ENCODE results near the gene TMEM258. TPM values are rescaled to one million over a fixed set of nuclear protein-coding genes. Genes with fewer than 3 reads are reported as not detected.
A peak's percentile ranks its signal among the peaks of the same experiment; 100 is the strongest.

The TMEM258 gene
- total and polyA plus RNA-seq, 4 donors = 73.2 to 213 (median 136) TPM

DNA sequence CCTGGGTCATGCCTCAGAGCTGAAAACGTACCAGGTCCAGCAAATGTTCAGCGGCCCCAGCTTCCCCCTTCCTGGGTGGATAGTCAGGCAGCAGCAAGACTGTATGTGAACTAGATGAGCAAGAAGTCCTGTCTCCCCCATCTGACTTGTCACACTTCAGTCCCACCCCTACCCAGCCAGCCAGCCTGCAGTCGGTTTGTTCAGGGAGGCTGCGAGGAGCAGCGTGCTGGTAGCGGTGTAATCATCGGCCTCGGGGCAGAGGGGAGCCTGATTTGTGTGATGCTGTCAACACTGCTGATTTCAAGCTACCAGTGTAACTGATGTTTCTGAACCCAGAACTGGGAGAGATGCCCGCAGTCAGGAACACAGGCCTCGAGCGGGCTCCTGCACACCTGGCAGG, 9.6 kb downstream of the TMEM258 start:
- DNase-seq (no peak), ATAC-seq (ENCODE audit: low FRiP score) (no peak)
- intact Hi-C loops (cut with DNase I) = no loop called here
- Histone ChIP-seq H3K4me1 (ENCODE audit: control insufficient read depth in 1 of 2, insufficient read depth in 2 of 2, low read length in 2 of 2) (no peaks in the 10 kb centered on the region), H3K9me3 (ENCODE audit: control insufficient read depth, low read length) (no peaks in the 10 kb centered on the region), H3K4me3 (ENCODE audit: low read length in 2 of 2) (no peak overlapping the region), H3K36me3 (ENCODE audit: control insufficient read depth in 1 of 2, insufficient read depth in 2 of 2, low read length in 1 of 2) (peaks cover 0 to 2% of the 10 kb centered on the region in 2 donors), H3K27me3 (ENCODE audit: control insufficient read depth in 1 of 2, insufficient read depth in 2 of 2, low read length in 1 of 2) (no peaks in the 10 kb centered on the region), H3K27ac (ENCODE audit: low read depth in 1 of 2, low read length in 2 of 2) (no peak overlapping the region)
- WGBS, 2 donors = 76 to 77% methylated on average over 11 of the region's 11 CpGs

DNA sequence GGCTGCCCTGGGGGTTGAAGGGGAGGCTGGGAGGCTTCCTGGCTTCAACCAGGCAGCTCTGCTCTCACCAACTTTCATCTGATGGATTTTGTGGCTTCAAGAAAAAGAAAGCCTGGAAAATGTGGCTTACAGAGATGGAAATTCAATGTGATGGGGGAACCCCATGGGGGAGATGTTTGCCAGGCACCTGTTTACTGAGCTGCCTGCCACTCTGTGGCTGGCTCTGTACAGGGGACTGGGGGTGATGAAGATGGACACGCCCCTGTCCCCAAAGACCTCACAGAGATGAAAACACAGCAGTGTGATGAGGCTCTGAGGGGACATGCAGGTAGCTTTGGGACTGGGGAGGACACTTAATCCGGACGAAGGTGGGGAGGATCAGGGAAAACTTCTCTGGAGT, 10.1 kb downstream of the TMEM258 start:
- intact Hi-C loops (cut with DNase I) = no loop called here
- H3K36me3 ChIP-seq (ENCODE audit: control insufficient read depth in 1 of 2, insufficient read depth in 2 of 2, low read length in 1 of 2) = peaks cover 0 to 2% of the 10 kb centered on the region in 2 donors
- 86 to 87% methylated on average over 3 of the region's 3 CpGs for WGBS, 2 donors
- H3K9me3 ChIP-seq (ENCODE audit: control insufficient read depth, low read length) = no peaks in the 10 kb centered on the region
- H3K4me1 ChIP-seq (ENCODE audit: control insufficient read depth in 1 of 2, insufficient read depth in 2 of 2, low read length in 2 of 2) = no peaks in the 10 kb centered on the region
- no peak overlapping the region for H3K27ac ChIP-seq (ENCODE audit: low read depth in 1 of 2, low read length in 2 of 2)
- no peak overlapping the region for H3K4me3 ChIP-seq (ENCODE audit: low read length in 2 of 2)
- ATAC-seq (ENCODE audit: low FRiP score) = no peak
- no peak for DNase-seq
- no peaks in the 10 kb centered on the region for H3K27me3 ChIP-seq (ENCODE audit: control insufficient read depth in 1 of 2, insufficient read depth in 2 of 2, low read length in 1 of 2)

DNA sequence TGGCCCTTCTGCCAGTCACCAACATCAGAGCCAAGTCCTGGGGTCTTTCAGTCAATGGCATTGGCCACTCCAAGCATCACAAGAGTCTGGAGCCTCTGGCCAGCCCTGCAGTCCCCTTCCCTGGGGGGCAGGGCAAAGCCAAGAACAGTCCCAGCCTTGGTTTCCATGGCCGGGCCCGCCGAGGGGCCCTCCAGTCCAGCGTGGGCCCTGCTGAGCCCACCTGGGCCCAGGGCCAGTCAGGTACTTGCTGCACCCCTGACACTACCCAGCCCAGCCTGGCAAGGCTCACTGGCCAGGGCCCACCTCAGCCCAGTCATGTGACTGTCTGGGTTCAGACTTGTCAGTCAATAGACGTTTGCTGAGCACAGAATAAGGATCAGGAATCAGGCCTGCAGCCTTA, 10.8 kb downstream of the TMEM258 start:
- no peaks in the 10 kb centered on the region for H3K4me1 ChIP-seq (ENCODE audit: control insufficient read depth in 1 of 2, insufficient read depth in 2 of 2, low read length in 2 of 2)
- no peaks in the 10 kb centered on the region for H3K27me3 ChIP-seq (ENCODE audit: control insufficient read depth in 1 of 2, insufficient read depth in 2 of 2, low read length in 1 of 2)
- WGBS, 2 donors = 68 to 75% methylated on average over 5 of the region's 5 CpGs
- ATAC-seq (ENCODE audit: low FRiP score) (no peak), DNase-seq (no peak)
- H3K36me3 ChIP-seq (ENCODE audit: control insufficient read depth in 1 of 2, insufficient read depth in 2 of 2, low read length in 1 of 2) = no peaks in the 10 kb centered on the region
- intact Hi-C loops (cut with DNase I) = no loop called here
- no peaks in the 10 kb centered on the region for H3K9me3 ChIP-seq (ENCODE audit: control insufficient read depth, low read length)
- H3K27ac ChIP-seq (ENCODE audit: low read depth in 1 of 2, low read length in 2 of 2) = no peak overlapping the region
- no peak overlapping the region for H3K4me3 ChIP-seq (ENCODE audit: low read length in 2 of 2)

DNA sequence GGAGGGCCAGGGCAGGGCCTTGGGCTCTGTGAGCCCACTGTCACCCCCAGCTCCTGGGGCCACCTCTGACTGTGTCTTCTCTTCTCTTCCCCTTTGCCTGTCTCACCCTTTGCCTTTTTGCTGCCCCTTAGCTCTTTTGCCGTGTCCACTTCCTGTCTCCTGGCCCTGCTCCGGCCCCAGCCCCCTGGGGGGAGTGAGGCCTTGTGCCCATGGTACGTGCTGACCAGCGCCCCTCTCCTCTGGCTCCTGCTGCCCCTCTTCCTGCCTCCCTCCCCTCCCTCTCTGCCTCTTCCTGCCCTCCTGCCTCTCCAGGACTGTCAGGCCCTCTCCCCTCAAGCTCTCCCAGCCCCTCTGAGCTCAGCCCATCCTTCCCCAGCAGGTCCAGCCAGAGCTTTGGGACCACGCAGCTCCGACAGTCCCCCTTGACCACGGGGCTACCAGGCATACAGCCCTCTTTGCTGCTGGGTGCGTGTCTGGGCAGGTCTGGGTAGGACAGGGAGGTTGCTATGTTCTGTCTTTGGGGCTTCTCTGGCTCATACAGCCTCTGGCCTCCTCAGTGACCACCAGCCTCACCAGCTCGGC, 11.7 kb downstream of the TMEM258 start:
- Histone ChIP-seq H3K27ac (ENCODE audit: low read depth in 1 of 2, low read length in 2 of 2) (no peak overlapping the region), H3K4me3 (ENCODE audit: low read length in 2 of 2) (no peak overlapping the region), H3K27me3 (ENCODE audit: control insufficient read depth in 1 of 2, insufficient read depth in 2 of 2, low read length in 1 of 2) (no peaks in the 10 kb centered on the region), H3K9me3 (ENCODE audit: control insufficient read depth, low read length) (no peaks in the 10 kb centered on the region), H3K36me3 (ENCODE audit: control insufficient read depth in 1 of 2, insufficient read depth in 2 of 2, low read length in 1 of 2) (no peaks in the 10 kb centered on the region), H3K4me1 (ENCODE audit: control insufficient read depth in 1 of 2, insufficient read depth in 2 of 2, low read length in 2 of 2) (no peaks in the 10 kb centered on the region)
- no peak for DNase-seq
- intact Hi-C loops (cut with DNase I) = no loop called here
- ATAC-seq (ENCODE audit: low FRiP score) = no peak
- 81 to 84% methylated on average over 8 to 9 of the region's 9 CpGs for WGBS, 2 donors

DNA sequence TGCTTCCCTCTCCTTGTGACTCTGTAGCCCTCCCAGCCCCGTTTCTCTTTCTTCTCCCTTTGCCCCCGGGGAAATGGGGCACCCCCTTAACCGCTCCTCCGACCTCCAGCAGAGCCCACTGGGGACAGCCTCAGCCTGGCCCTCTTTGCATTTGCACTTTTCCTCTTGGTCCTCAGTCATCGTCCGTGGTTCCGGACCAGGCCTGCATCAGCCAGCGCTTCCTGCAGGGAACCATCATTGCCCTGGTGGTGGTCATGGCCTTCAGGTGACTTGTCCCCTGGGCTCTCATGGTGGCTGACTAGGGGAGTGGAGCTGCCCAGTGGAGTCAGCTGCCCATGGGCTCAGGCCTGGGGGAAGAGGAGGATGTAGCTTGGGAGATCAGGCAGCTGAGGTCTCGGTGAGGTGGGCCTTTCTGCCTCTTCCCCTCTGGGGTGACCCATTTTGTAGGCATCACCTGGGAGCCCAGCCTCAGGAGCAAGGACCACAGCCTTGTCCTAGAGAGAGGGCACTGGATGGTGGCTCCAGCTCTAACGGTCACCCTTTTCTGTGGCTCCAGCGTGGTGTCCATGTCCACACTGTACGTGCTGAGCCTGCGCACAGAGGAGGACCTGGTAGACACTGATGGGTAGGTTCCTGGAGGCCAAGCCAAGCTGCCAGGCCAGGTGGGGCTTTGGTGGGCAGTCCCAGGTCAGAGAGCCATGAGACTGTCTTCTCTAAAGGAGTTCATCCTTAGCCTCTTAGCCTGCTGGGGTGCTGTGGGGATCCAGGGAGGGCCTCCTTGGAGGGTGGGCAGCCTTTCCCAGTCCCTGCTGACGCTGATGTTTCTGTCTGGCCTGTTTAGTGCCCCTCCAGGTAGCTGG, 12.5 kb downstream of the TMEM258 start:
- Histone ChIP-seq H3K27ac (ENCODE audit: low read depth in 1 of 2, low read length in 2 of 2) (no peak overlapping the region), H3K27me3 (ENCODE audit: control insufficient read depth in 1 of 2, insufficient read depth in 2 of 2, low read length in 1 of 2) (no peaks in the 10 kb centered on the region), H3K36me3 (ENCODE audit: control insufficient read depth in 1 of 2, insufficient read depth in 2 of 2, low read length in 1 of 2) (no peaks in the 10 kb centered on the region), H3K4me3 (ENCODE audit: low read length in 2 of 2) (no peak overlapping the region), H3K9me3 (ENCODE audit: control insufficient read depth, low read length) (no peaks in the 10 kb centered on the region), H3K4me1 (ENCODE audit: control insufficient read depth in 1 of 2, insufficient read depth in 2 of 2, low read length in 2 of 2) (no peaks in the 10 kb centered on the region)
- intact Hi-C loops (cut with DNase I) = no loop called here
- 84 to 89% methylated on average over 14 of the region's 14 CpGs for WGBS, 2 donors
- no peak for DNase-seq
- no peak for ATAC-seq (ENCODE audit: low FRiP score)

DNA sequence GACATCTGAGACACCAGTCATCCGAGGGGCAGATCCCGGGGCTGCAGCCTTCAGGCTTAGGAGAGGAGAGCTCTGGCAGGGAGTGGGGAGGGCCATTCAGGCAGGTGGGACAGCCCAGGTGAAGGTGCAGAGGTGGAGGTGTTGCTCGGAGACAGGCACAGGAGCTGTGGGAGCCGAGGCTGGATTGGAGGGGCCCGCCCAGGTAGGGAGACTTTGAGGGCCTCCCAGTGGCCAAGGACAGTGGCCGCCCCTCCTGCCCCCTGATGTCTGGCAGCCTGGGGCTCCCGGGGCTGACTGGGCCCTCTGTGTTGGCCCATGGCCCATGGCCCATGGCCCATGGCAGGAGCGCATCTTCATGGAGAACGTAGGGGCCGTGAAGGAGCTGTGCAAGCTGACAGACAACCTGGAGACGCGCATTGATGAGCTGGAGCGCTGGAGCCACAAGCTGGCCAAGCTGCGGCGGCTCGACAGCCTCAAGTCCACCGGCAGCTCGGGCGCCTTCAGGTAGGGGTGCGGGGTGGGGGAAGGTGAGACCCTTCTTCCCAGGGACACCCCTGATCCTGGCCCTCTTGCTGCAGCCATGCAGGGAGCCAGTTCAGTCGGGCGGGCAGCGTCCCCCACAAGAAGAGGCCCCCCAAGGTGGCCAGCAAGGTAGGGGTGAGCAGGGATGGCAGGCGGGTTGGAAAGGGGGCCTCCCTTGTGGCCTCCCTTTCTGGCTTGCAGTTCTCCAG, 13.3 kb downstream of the TMEM258 start:
- DNase-seq (no peak), ATAC-seq (ENCODE audit: low FRiP score) (no peak)
- Histone ChIP-seq H3K4me1 (ENCODE audit: control insufficient read depth in 1 of 2, insufficient read depth in 2 of 2, low read length in 2 of 2) (no peaks in the 10 kb centered on the region), H3K27me3 (ENCODE audit: control insufficient read depth in 1 of 2, insufficient read depth in 2 of 2, low read length in 1 of 2) (no peaks in the 10 kb centered on the region), H3K36me3 (ENCODE audit: control insufficient read depth in 1 of 2, insufficient read depth in 2 of 2, low read length in 1 of 2) (no peaks in the 10 kb centered on the region), H3K4me3 (ENCODE audit: low read length in 2 of 2) (no peak overlapping the region), H3K9me3 (ENCODE audit: control insufficient read depth, low read length) (no peaks in the 10 kb centered on the region), H3K27ac (ENCODE audit: low read depth in 1 of 2, low read length in 2 of 2) (no peak overlapping the region)
- WGBS, 2 donors = 85 to 86% methylated on average over 22 to 24 of the region's 24 CpGs
- intact Hi-C loops (cut with DNase I) = no loop called here

DNA sequence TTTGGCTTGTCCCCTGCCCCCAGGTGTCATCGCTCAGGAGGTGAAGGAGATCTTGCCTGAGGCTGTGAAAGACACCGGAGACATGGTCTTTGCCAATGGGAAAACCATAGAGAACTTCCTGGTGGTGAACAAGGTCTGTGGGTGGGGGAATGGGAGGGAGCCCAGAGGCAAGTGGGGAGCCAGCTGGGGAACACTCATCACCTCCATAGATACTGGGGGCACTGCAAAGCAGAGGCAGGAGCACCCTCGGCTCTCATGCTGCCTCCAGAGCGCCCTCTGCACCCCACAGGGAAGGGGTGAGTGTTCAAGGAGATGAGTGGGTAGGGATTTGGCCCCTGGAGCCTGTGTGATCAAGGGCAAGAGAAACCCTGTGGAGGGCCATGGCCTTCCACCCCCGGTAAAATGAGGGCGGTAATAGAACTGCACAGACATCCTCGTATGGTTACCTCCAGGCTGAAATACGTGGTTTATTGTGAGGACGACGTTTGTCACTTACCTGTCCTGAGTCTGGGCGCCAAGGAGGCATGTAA, 14.0 kb downstream of the TMEM258 start:
- DNase-seq = no peak
- H3K4me1 ChIP-seq (ENCODE audit: control insufficient read depth in 1 of 2, insufficient read depth in 2 of 2, low read length in 2 of 2) = no peaks in the 10 kb centered on the region
- H3K4me3 ChIP-seq (ENCODE audit: low read length in 2 of 2) = no peak overlapping the region
- whole genome bisulfite sequencing, 2 donors = 85 to 89% methylated on average over 11 of the region's 11 CpGs
- no peak for ATAC-seq (ENCODE audit: low FRiP score)
- no peak overlapping the region for H3K27ac ChIP-seq (ENCODE audit: low read depth in 1 of 2, low read length in 2 of 2)
- H3K27me3 ChIP-seq (ENCODE audit: control insufficient read depth in 1 of 2, insufficient read depth in 2 of 2, low read length in 1 of 2) = no peaks in the 10 kb centered on the region
- intact Hi-C loops (cut with DNase I) = no loop called here
- H3K36me3 ChIP-seq (ENCODE audit: control insufficient read depth in 1 of 2, insufficient read depth in 2 of 2, low read length in 1 of 2) = no peaks in the 10 kb centered on the region
- no peaks in the 10 kb centered on the region for H3K9me3 ChIP-seq (ENCODE audit: control insufficient read depth, low read length)

DNA sequence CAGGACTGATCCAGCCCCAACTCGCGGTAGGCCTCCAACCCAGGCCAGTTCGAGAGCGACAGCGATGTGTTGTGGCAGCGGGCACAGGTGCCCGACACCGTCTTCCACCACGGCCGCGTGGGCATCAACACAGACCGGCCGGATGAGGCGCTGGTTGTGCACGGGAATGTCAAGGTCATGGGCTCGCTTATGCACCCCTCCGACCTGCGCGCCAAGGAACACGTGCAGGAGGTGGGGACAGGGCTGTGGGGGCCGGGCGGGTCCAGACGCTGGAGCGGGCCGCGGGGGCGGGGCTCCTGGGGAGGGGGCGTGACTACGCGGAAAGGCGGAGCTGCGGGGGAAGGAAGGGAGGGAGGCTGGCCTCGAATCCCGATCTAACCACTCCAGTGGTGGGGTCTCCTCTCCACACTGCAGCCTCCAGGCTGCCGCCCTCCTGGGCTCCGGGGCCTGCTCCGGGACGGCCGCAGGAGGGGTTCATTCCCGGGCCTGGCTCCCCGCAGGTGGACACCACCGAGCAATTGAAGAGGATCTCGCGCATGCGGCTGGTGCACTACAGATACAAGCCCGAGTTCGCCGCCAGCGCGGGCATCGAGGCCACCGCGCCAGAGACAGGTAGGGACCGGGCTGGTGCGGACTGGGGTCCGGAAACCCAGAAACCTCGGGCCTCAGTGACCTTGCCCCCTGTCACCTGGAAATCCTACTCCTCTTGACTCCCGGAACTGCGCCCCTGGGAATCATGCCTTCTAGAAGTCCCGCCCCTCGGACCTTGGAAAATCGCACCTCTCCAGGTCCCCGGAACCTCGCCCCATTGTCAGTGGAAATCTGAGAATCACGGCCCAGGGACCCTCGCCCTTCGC, 14.9 kb downstream of the TMEM258 start:
- 66 to 67% methylated on average over 64 to 67 of the region's 67 CpGs for WGBS, 2 donors
- intact Hi-C loops (cut with DNase I) = no loop called here
- no peak overlapping the region for H3K4me3 ChIP-seq (ENCODE audit: low read length in 2 of 2)

More for the DNA sequence above, 14.9 kb downstream of the TMEM258 start:
- no peak overlapping the region for H3K27ac ChIP-seq (ENCODE audit: low read depth in 1 of 2, low read length in 2 of 2)
- no peaks in the 10 kb centered on the region for H3K4me1 ChIP-seq (ENCODE audit: control insufficient read depth in 1 of 2, insufficient read depth in 2 of 2, low read length in 2 of 2)
- DNase-seq (peak in 1 of 2 donors; percentile 85), ATAC-seq (ENCODE audit: low FRiP score) (peak; percentile 56)
- no peaks in the 10 kb centered on the region for H3K9me3 ChIP-seq (ENCODE audit: control insufficient read depth, low read length)
- H3K27me3 ChIP-seq (ENCODE audit: control insufficient read depth in 1 of 2, insufficient read depth in 2 of 2, low read length in 1 of 2) = no peaks in the 10 kb centered on the region
- H3K36me3 ChIP-seq (ENCODE audit: control insufficient read depth in 1 of 2, insufficient read depth in 2 of 2, low read length in 1 of 2) = no peaks in the 10 kb centered on the region
